GM23338 (cell line): Measurements from ENCODE around the gene BLTP3B.

Experiments used
- CREB1 ChIP-seq: fragments of 250-450 bp; sonication (Bioruptor Pico); IDR thresholded peaks from 2 replicates; pipeline ENCODE4 v1.5.0; 2020; ENCODE audit warnings: low read depth, mild to moderate bottlenecking, moderate library complexity
- CTCF ChIP-seq, 2 experiments: fragments of 200-600 bp in 1 of 2; sonication (generic) in 1 of 2; conservative IDR thresholded peaks; 2 replicates each; pipeline versions ENCODE4 v1.5.1 to v1.6.1; 2016 to 2017; ENCODE audit warnings: antibody characterized with exemption in 2 of 2, low read depth in 2 of 2, mild to moderate bottlenecking in 2 of 2, moderate library complexity in 1 of 2
- ETS1 ChIP-seq: IDR thresholded peaks from 2 replicates; pipeline ENCODE4 v1.6.1; 2016; ENCODE audit warnings: antibody characterized with exemption
- EZH2 ChIP-seq: fragments of 200-600 bp; sonication (generic); IDR thresholded peaks from one replicate; pipeline ENCODE4 v1.8.0; 2017; ENCODE audit warnings: antibody characterized with exemption, mild to moderate bottlenecking, low read depth; ENCODE audit not compliant: unreplicated experiment
- EZH2phosphoT487 ChIP-seq: fragments of 200-600 bp; sonication (generic); IDR thresholded peaks from one replicate; pipeline ENCODE4 v1.8.1; 2018; ENCODE audit warnings: antibody characterized with exemption; ENCODE audit not compliant: unreplicated experiment
- JUNB ChIP-seq: IDR thresholded peaks from one replicate; pipeline ENCODE4 v1.6.1; 2016; ENCODE audit warnings: antibody characterized with exemption; ENCODE audit not compliant: unreplicated experiment
- NANOG ChIP-seq: IDR thresholded peaks from 2 replicates; pipeline ENCODE4 v1.6.1; 2016; ENCODE audit warnings: antibody characterized with exemption, borderline replicate concordance
- POLR2AphosphoS5 ChIP-seq: IDR thresholded peaks from 2 replicates; pipeline ENCODE4 v1.6.1; 2016; ENCODE audit warnings: antibody characterized with exemption, low read depth
- REST ChIP-seq: IDR thresholded peaks from one replicate; pipeline ENCODE4 v1.6.1; 2018; ENCODE audit warnings: antibody characterized with exemption; ENCODE audit not compliant: unreplicated experiment
- STAT1 ChIP-seq: IDR thresholded peaks from one replicate; pipeline ENCODE4 v1.6.1; 2016; ENCODE audit warnings: antibody characterized with exemption; ENCODE audit not compliant: unreplicated experiment

- TF ChIP-seq POLR2AphosphoS5 (no peak), NANOG (no peak), CTCF (conservative IDR thresholded peaks at IDR 0.05; ENCODE audit: low read depth in 2 of 2) (peak; percentile 93 to 95), ETS1 (no peak), EZH2 (no peak), STAT1 (no peak), EZH2phosphoT487 (no peak), CREB1 (CRISPR knock-in tag) (no peak), JUNB (no peak), REST (no peak)
Observed at GRCh38 chr12:100154474-100155247, 12.0 kb upstream of the BLTP3B start.
